Left lung (tissue), 10 donors: ENCODE data around the gene CRTC3. TPM values are rescaled to one million over a fixed set of nuclear protein-coding genes. Genes with fewer than 3 reads are reported as not detected.
A peak's percentile ranks its signal among the peaks of the same experiment; 100 is the strongest.

Source experiments
- ATAC-seq: fragments of 200-7000 bp; cut with Tn5 transposase; one replicate; pipeline ENCODE4 v1.9.1; 2020; ENCODE audit warnings: moderate library complexity
- DNase-seq, 4 donors: peaks; one replicate each; pipeline ENCODE4 v3.0.0-alpha.2; 2013 to 2020
- H3K27ac ChIP-seq, 2 donors: fragments of 200-600 bp; sonication (generic) in 1 of 2; one replicate each; pipeline versions ENCODE4 v1.5.0 to v1.8.0; 2020 to 2021
- H3K27me3 ChIP-seq, 2 donors: fragments of 200-600 bp; sonication (generic) in 1 of 2; one replicate each; pipeline versions ENCODE4 v1.5.0 to v1.8.0; 2020 to 2021
- H3K36me3 ChIP-seq, 2 donors: fragments of 200-600 bp; sonication (generic) in 1 of 2; one replicate each; pipeline versions ENCODE4 v1.5.0 to v1.8.0; 2020 to 2021
- H3K4me1 ChIP-seq, 2 donors: fragments of 200-600 bp; one replicate each; pipeline ENCODE4 v1.8.0; 2021
- H3K4me3 ChIP-seq, 2 donors: fragments of 200-600 bp; sonication (generic) in 1 of 2; one replicate each; pipeline versions ENCODE4 v1.5.0 to v1.8.0; 2020 to 2021; ENCODE audit warnings: mild to moderate bottlenecking in 1 of 2
- H3K9me3 ChIP-seq, 2 donors: fragments of 200-600 bp; sonication (generic) in 1 of 2; one replicate each; pipeline versions ENCODE4 v1.5.0 to v1.8.0; 2020 to 2021
- CTCF ChIP-seq, 2 donors: fragments of 200-600 bp; sonication (generic) in 1 of 2; IDR thresholded peaks; one replicate each; pipeline versions ENCODE4 v1.5.0 to v1.8.0; 2021; ENCODE audit warnings: antibody characterized with exemption in 2 of 2
- intact Hi-C, 2 donors: fragments of 100-400 bp; cut with DNase I; formaldehyde crosslinking; loops; one replicate each; pipeline versions ENCODE4 v1.11.2 to v1.14.2; 2022
- polyA plus RNA-seq, 6 donors: library from polyadenylated mRNA; unstranded; fragments of 120-200 nt; gene quantifications; one replicate each; pipeline ENCODE4 v1.2.1, GENCODE V29; 2013; ENCODE audit not compliant: insufficient read length in 6 of 6
- total RNA-seq, 2 donors: library from RNA; stranded (reverse); fragmentation: NEBNext Ultra II Directional; extraction: Animal tissue kit (Norgen Biotek cat#: 25700); gene quantifications; one replicate each; pipeline ENCODE4 v1.2.1, GENCODE V29; 2021
- donor health status: DM: no; HTN: yes; CAD: no.
- donor health status: DM: no; HTN: no; CAD: no.

Gene CRTC3
- total and polyA plus RNA-seq, 8 donors, result 33.0 to 45.2 (median 37.5) TPM

- no peaks in the 10 kb centered on the region for H3K9me3 ChIP-seq
- no peak for TF ChIP-seq CTCF (IDR thresholded peaks at IDR 0.05)
- ATAC-seq (peak; percentile 36), DNase-seq (no peak)
- peaks cover 0 to 11% of the 10 kb centered on the region in 2 donors for H3K4me1 ChIP-seq
- intact Hi-C loops, result no loop called here
- peaks cover 0 to 76% of the 10 kb centered on the region in 2 donors for H3K36me3 ChIP-seq
- H3K4me3 ChIP-seq, result no peak overlapping the region
- no peaks in the 10 kb centered on the region for H3K27me3 ChIP-seq
- no peak overlapping the region for H3K27ac ChIP-seq
Measured at GRCh38 chr15:90620379-90621067, 90.8 kb downstream of the CRTC3 start.

- intact Hi-C loops, result no loop called here
- no peak for TF ChIP-seq CTCF (IDR thresholded peaks at IDR 0.05)
- peaks cover 0 to 11% of the 10 kb centered on the region in 2 donors for H3K4me1 ChIP-seq
- no peak for ATAC-seq
- H3K27me3 ChIP-seq, result no peaks in the 10 kb centered on the region
- peaks cover 0 to 82% of the 10 kb centered on the region in 2 donors for H3K36me3 ChIP-seq
- no peak for DNase-seq
- no peak overlapping the region for H3K4me3 ChIP-seq
- no peak overlapping the region for H3K27ac ChIP-seq
- no peaks in the 10 kb centered on the region for H3K9me3 ChIP-seq
Measured at GRCh38 chr15:90623854-90624253, 94.1 kb downstream of the CRTC3 start.

- Histone ChIP-seq H3K36me3 (peaks cover 0 to 82% of the 10 kb centered on the region in 2 donors), H3K4me3 (no peak overlapping the region), H3K27ac (no peak overlapping the region), H3K27me3 (no peaks in the 10 kb centered on the region), H3K9me3 (no peaks in the 10 kb centered on the region), H3K4me1 (peaks cover 0 to 11% of the 10 kb centered on the region in 2 donors)
- ATAC-seq (no peak), DNase-seq (no peak)
- intact Hi-C loops, result no loop called here
- no peak for TF ChIP-seq CTCF (IDR thresholded peaks at IDR 0.05)
Measured at GRCh38 chr15:90624278-90624981, 94.7 kb downstream of the CRTC3 start.

GRCh38 chr15:90625037-90625436, 95.3 kb downstream of the CRTC3 start:
- Histone ChIP-seq H3K9me3 (no peaks in the 10 kb centered on the region), H3K4me1 (peaks cover 0 to 8% of the 10 kb centered on the region in 2 donors), H3K36me3 (peaks cover 0 to 83% of the 10 kb centered on the region in 2 donors), H3K4me3 (no peak overlapping the region), H3K27ac (no peak overlapping the region), H3K27me3 (no peaks in the 10 kb centered on the region)
- no peak for TF ChIP-seq CTCF (IDR thresholded peaks at IDR 0.05)
- intact Hi-C loops, result no loop called here
- DNase-seq (no peak), ATAC-seq (no peak)

- no peaks in the 10 kb centered on the region for H3K4me1 ChIP-seq
- no peak for TF ChIP-seq CTCF (IDR thresholded peaks at IDR 0.05)
- no peaks in the 10 kb centered on the region for H3K27me3 ChIP-seq
- no peak for DNase-seq
- H3K4me3 ChIP-seq, result no peak overlapping the region
- H3K27ac ChIP-seq, result no peak overlapping the region
- H3K36me3 ChIP-seq, result peaks cover 0 to 92% of the 10 kb centered on the region in 2 donors
- intact Hi-C loops, result no loop called here
- ATAC-seq, result no peak
- no peaks in the 10 kb centered on the region for H3K9me3 ChIP-seq
Measured at GRCh38 chr15:90629217-90629616, 99.5 kb downstream of the CRTC3 start.
